ENCODE results near the gene MICALL1. TPM values are rescaled to one million over a fixed set of nuclear protein-coding genes. Genes with fewer than 3 reads are reported as not detected.
A peak's percentile ranks its signal among the peaks of the same experiment; 100 is the strongest.

Gene MICALL1
- total RNA-seq, 6 experiments from 2014 or later, result 37.7 to 46.5 (median 40.5) TPM

GRCh38 chr22:37880668-37881440 is 25.2 kb upstream of the MICALL1 start:
- Mint-ChIP-seq H3K4me3 (no peak overlapping the region), H3K4me1 (ENCODE audit: low read depth) (peaks cover 26% of the 10 kb centered on the region), H3K27ac (peak overlapping the region; percentile 70), H3K36me3 (ENCODE audit: low read depth) (peaks cover 15% of the 10 kb centered on the region), H3K27me3 (ENCODE audit: insufficient read depth) (no peaks in the 10 kb centered on the region; the same call in 1 of the 2 replicates), H3K9me3 (no peaks in the 10 kb centered on the region)
- no peak for TF ChIP-seq CTCF (IDR thresholded peaks at IDR 0.05)
- peak; percentile 48 for DNase-seq

DNA sequence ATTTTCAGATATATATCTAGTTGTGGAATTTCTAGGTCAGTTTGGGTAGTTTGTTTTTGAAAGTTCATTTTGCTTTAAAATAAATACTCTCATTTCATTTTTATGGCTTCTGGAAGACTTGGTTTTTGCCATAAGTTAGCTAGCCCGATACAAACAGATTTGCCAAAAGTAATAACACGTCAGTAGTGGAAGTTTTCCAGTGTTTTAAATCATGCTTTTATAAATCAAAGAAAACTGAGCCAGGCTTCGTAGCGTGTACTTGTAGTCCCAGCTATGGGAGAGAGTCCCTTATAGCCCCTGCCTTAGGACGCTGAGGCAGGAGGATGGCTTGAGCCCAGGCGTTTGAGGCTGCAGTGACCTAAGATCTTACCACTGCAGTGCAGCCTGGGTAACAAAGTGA is 21.7 kb upstream of the MICALL1 start:
- TF ChIP-seq CTCF (IDR thresholded peaks at IDR 0.05), result no peak
- Mint-ChIP-seq H3K27ac (peak overlapping the region; percentile 1; the same call in 1 of the 2 replicates), H3K4me3 (no peak overlapping the region), H3K27me3 (ENCODE audit: insufficient read depth) (no peaks in the 10 kb centered on the region), H3K9me3 (no peaks in the 10 kb centered on the region), H3K4me1 (ENCODE audit: low read depth) (peaks cover 37% of the 10 kb centered on the region), H3K36me3 (ENCODE audit: low read depth) (peaks cover 18% of the 10 kb centered on the region)
- no peak for DNase-seq

- Mint-ChIP-seq H3K4me3 (no peak overlapping the region), H3K4me1 (ENCODE audit: low read depth) (peaks cover 28% of the 10 kb centered on the region), H3K36me3 (ENCODE audit: low read depth) (peaks cover 28% of the 10 kb centered on the region), H3K9me3 (no peaks in the 10 kb centered on the region), H3K27ac (peak overlapping the region; percentile 54), H3K27me3 (ENCODE audit: insufficient read depth) (no peaks in the 10 kb centered on the region)
- DNase-seq, result peak; percentile 54
- TF ChIP-seq CTCF (IDR thresholded peaks at IDR 0.05), result peak; percentile 73
Observed at GRCh38 chr22:37887584-37888378, 18.3 kb upstream of the MICALL1 start.

DNA sequence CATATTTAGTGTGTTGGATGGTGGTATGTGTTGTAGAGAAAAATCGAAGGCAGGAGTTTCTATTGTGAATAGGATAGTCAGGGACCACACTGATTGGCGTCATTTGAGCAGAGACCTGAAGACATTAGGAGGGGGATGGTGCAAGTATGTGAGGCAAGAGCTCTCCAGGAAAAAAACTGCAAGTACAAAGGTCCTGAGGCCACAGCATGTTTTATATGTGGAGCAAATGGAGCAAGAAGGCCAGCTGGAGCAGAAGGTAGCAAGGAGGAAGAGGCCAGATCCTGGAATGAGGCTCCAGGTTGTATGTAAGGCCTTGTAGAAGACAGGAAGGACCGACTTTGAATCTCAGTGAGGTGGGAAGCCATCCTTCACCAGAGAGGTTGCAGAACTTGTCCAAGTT is 14.2 kb upstream of the MICALL1 start:
- peaks cover 23% of the 10 kb centered on the region for H3K4me1 Mint-ChIP-seq (ENCODE audit: low read depth)
- no peaks in the 10 kb centered on the region for H3K9me3 Mint-ChIP-seq
- H3K36me3 Mint-ChIP-seq (ENCODE audit: low read depth), result peaks cover 21% of the 10 kb centered on the region

More for the DNA sequence above, 14.2 kb upstream of the MICALL1 start:
- no peak overlapping the region for H3K27ac Mint-ChIP-seq
- TF ChIP-seq CTCF (IDR thresholded peaks at IDR 0.05), result no peak
- no peak for DNase-seq
- H3K4me3 Mint-ChIP-seq, result no peak overlapping the region
- H3K27me3 Mint-ChIP-seq (ENCODE audit: insufficient read depth), result peaks cover 2% of the 10 kb centered on the region

Measured in HFFc6 (cell line).